D721Med (cell line): Measurements from ENCODE around the gene DNAH1.

ENCODE experiments used
- DNase-seq: peaks from one replicate; pipeline ENCODE4 v3.0.0; 2011; ENCODE audit warnings: low spot score; ENCODE audit not compliant: insufficient read length
- FAIRE-seq: peaks from 2 replicates; lab custom pipeline; 2011; peaks lifted over from hg19 to GRCh38; lab: Jason Lieb, UNC
- TF ChIP-seq, protein P1 (sequence below): IDR thresholded peaks from 2 replicates; pipeline ENCODE4 v1.5.1; 2012; ENCODE audit warnings: mild to moderate bottlenecking, control low read depth; ENCODE audit not compliant: insufficient read depth; ENCODE audit errors: missing control alignments

DNAH1 gene

DNA sequence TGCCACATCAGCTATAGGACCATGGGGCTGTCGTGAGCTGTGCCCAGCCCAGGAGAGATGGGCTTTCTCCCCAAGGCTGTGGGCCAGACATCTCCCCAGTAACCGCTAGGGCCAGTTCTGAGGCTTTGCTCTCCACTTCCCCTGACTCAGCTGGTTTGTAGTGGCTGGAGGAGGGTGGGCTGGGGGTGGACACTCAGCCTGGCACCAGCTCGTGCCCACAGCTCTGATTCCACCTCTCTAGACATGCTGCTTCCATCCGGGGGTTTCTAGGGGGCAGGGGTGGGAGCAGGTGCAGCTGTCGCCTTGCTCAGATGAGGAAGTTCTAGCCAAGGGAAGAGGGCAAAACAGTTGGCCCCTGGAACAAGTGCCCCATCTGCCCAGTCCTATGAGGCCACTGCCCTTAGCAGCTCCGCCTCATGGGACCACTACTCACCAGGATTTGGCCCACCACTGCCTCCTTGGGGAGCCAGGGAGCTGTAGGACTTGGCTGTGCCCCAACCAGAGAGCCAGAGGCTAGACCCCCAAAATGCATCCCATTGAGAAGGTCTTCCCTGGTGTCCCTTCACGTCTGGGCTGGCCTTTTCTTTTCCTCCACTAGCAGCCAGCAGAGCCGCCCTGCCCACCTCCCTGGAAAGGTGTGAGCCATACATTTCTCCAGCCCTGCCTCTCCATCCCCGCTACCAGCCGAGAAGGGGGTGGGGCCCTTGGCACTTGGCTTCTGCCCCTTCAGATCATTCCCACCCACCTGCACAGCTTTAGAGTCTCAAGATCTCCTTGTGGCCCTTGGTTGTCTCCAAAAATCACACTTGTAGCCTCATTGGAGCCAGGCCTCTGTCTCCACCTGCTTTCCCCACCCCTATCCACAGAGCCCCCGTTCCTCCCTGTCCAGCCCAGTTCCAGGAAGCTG is 18.6 kb upstream of the DNAH1 start:
- DNase-seq (no peak), FAIRE-seq (no peak)
- TF ChIP-seq, protein P1, sequence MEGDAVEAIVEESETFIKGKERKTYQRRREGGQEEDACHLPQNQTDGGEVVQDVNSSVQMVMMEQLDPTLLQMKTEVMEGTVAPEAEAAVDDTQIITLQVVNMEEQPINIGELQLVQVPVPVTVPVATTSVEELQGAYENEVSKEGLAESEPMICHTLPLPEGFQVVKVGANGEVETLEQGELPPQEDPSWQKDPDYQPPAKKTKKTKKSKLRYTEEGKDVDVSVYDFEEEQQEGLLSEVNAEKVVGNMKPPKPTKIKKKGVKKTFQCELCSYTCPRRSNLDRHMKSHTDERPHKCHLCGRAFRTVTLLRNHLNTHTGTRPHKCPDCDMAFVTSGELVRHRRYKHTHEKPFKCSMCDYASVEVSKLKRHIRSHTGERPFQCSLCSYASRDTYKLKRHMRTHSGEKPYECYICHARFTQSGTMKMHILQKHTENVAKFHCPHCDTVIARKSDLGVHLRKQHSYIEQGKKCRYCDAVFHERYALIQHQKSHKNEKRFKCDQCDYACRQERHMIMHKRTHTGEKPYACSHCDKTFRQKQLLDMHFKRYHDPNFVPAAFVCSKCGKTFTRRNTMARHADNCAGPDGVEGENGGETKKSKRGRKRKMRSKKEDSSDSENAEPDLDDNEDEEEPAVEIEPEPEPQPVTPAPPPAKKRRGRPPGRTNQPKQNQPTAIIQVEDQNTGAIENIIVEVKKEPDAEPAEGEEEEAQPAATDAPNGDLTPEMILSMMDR = no peak

DNA sequence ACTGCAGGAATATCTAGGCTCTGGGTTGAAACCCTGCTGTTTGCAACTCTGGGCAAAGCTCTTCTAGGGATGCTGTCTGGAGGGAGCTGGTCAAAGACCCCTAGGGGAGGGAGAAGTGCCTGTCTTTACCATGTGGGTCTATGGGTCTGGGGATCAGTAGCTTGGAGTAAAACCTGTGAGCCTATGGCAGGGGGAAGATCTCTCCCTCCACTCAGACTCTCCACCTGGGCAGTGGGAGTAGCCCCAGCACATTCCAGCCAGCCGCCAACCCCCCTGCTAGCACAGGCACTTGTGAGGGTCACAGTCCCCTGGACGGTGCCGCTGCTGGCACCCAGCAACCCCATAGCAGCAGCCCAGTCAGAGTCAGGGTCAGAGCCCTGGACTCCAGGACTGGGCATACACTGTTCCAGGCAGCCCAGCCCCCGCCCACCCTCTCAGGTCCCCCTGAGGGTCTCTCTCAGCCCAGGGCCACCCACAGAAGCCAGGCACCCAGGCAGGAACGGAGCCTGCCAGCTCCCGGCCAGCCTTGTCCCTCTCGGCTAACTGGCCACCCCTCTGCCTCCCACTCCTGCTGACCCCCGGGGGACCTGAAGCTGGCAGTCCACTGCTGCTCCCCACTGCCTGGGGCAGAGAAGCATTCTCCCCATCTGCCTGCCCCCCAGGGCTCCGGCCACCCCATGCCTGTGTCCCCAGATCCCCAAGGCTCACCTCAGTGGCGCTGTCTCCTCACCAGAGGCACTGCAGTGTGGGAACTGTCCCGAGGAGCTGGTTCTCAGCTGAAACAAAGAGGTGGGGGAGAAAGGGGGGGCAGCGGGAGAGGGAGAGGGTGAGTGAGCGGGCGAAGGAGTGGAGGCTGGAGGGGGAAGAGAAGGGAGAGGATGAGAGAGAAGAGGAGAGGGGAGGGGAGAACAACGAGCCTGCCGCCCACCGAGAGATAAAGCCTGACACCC is 17.7 kb upstream of the DNAH1 start:
- TF ChIP-seq, protein P1 = no peak
- no peak for FAIRE-seq
- no peak for DNase-seq

DNA sequence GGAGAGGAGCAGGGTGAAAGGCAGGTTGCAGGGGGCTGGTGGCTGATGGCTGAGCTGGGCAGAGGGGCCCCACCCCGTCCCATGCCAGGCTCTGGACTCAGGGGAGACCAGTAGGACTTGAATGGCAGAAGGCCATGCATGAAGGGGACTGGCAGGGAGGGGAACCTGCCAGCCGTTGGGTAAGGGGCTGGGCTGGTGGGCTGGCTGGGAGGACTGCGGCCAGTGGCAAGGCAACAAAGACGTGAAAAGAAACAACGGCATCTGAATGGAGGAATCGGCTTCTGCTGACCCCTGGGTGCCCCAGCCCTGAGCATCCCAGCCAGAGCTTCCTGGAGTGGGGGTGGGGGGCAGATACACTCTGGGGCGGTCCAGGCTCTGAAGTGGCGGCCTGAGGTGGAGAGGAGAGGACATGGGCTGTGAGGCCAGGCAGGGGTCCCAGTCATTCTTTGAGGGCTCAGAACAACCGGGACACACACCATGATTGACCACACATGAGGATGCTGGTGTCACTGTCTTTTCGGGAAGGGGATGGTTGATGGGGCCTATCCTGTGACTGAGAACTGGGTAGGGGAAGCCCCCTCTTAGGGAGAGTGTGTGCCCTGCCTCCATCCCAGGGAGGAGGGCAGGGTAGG is 16.8 kb upstream of the DNAH1 start:
- DNase-seq (no peak), FAIRE-seq (no peak)
- TF ChIP-seq, protein P1 = no peak

DNA sequence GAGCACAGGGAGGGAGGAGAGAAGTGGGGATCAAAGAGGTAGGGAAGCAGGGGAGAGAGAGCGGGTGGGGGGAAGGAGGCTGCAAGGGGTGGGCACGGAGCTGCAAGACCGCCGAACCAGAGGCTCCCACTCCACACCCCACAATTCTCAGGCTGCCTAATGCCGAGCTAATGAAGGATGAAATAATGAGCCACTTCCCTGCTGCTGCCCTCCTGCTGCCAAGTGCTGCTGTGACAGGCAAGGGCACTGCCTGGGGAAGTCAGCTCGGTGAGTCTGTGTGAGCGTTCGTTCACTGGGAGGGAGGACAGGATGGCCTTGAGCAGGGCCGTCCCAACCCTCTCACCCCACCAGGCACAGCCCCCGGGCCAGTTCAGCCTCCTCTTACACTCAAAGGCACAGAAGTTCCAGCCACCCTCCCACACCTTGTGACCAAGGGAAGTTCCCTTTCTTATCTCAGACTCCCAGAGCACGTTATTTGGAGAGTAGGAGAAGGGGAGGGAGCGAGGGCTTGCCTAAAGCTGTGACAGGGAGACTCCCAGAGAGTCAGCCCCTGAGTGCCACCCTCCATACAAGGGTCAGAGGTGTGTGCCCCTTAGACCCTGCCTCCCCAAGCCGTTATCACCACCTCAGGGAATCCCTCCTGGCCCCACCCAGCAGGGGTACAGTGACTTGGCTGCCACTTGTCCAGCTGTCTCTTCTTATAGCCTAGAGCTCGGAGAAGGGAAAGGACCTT is 16.1 kb upstream of the DNAH1 start:
- no peak for FAIRE-seq
- TF ChIP-seq, protein P1 = peak; percentile 14
- no peak for DNase-seq

DNA sequence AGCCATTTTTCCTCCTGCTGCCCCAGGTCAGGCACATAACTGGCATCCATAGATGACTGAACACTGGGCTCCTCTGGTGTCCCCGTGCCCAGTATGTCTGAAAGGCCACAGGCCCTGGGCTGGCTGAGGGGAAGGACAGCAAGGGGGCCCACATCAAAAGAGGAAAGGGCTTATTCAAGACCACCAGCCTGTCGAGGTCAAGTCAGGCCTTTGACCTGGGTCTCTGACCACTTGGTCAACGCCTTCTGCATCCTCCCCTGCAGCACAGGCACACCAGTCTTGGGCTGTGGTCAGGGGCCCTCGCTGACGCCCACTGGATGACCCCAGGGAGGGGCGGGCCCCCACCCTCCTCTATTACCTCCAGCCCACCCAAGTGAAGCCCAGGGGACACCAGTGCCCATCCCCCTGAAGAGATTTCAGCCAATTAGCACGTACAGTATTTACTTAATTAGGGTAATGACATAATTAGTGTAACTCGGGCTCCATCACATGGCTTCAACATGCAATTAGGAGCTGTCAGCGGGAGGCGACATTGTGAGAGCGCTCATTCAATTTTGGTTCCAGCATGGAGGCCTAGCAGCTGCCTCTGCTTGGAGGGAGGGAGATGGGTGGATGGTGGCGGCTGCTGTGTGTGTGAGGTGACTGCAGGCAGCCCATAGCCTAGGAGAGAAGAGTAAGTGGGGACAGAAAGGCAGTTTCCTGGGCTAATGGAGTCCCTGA is 13.5 kb upstream of the DNAH1 start:
- no peak for DNase-seq
- no peak for FAIRE-seq
- TF ChIP-seq, protein P1 = peak; percentile 13

DNA sequence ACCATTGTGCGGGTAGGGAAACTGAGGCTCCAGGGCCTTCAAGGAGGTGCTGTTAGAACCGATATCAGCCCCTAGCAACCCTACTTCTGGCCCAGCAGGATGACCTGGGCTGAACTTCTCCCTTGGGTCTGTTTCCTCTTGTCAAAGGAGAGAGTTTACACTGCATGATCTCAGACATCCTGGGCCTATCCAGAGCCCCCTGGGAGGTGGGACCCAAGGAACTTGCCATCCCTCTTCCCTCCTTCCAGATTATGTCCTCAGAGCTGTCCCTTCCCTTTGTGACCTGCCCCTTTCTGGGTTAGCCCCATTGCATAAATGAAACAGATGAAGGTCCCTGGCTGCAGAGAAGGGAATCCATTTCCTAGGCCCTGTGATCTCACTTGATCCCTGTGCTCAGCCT is 12.3 kb upstream of the DNAH1 start:
- DNase-seq = no peak
- FAIRE-seq = no peak
- TF ChIP-seq, protein P1 = no peak
